ENCODE data around the gene BRD4. TPM values are rescaled to one million over a fixed set of nuclear protein-coding genes. Genes with fewer than 3 reads are reported as not detected.

Gene BRD4
- total and polyA plus RNA-seq, 8 donors: 51.1 to 89.6 (median 56.6) TPM

DNA sequence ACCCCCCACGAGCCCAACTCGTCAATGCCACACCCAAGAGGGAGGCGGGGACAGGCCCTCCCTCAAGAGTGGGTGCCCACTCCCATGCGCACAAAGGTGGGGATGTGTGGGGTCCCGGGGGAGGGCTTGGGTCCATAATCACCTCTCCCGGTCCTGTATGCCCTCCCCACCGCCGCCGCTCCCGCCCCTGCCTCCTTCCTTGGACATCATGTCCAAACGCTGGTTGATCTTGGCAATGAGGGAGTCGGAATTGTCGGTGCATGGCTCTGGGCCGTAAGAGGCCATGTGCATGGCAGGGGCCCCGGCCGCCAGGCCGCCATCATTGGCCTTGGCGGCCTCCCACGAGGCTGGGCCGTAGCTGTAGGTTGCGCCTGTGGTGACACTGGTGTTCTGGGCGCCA is 41.3 kb upstream of the BRD4 start:
- no peaks in the 10 kb centered on the region for H3K27me3 ChIP-seq
- TF ChIP-seq, protein P1, sequence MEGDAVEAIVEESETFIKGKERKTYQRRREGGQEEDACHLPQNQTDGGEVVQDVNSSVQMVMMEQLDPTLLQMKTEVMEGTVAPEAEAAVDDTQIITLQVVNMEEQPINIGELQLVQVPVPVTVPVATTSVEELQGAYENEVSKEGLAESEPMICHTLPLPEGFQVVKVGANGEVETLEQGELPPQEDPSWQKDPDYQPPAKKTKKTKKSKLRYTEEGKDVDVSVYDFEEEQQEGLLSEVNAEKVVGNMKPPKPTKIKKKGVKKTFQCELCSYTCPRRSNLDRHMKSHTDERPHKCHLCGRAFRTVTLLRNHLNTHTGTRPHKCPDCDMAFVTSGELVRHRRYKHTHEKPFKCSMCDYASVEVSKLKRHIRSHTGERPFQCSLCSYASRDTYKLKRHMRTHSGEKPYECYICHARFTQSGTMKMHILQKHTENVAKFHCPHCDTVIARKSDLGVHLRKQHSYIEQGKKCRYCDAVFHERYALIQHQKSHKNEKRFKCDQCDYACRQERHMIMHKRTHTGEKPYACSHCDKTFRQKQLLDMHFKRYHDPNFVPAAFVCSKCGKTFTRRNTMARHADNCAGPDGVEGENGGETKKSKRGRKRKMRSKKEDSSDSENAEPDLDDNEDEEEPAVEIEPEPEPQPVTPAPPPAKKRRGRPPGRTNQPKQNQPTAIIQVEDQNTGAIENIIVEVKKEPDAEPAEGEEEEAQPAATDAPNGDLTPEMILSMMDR (IDR thresholded peaks at IDR 0.05): no peak
- no peak overlapping the region for H3K4me3 ChIP-seq
- H3K4me1 ChIP-seq: peaks cover 3 to 32% of the 10 kb centered on the region in 2 donors
- peaks cover 0 to 66% of the 10 kb centered on the region in 2 donors for H3K36me3 ChIP-seq
- no peaks in the 10 kb centered on the region for H3K9me3 ChIP-seq
- intact Hi-C loops (cut with DNase I): no loop called here
- ATAC-seq: no peak
- no peak overlapping the region for H3K27ac ChIP-seq
- DNase-seq: peak in 1 of 4 donors; percentile 75

DNA sequence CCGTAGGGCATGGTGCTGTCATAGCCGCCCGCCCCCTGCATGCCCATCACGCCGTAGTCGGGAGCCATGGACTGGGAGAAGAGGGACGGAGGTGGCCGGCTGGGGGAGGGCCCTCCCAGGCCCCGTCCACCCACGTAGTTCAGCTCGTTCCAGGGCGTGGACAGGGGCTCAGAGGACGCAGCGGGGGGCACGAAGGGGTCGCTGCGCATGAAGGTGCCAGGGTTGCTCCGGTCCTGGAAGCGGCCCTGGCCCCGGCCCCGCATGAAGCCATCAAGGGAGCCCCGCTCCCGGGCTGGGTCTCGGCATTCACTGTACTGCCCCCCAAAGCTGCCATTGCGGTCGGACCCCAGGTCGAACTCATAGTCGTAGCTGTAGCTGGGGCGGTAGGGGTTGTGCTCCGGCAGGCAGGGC is 40.6 kb upstream of the BRD4 start:
- Histone ChIP-seq H3K4me3 (no peak overlapping the region), H3K9me3 (no peaks in the 10 kb centered on the region), H3K36me3 (peaks cover 0 to 74% of the 10 kb centered on the region in 2 donors), H3K27ac (no peak overlapping the region), H3K4me1 (peaks cover 3 to 29% of the 10 kb centered on the region in 2 donors), H3K27me3 (no peaks in the 10 kb centered on the region)
- DNase-seq: peak in 1 of 4 donors; percentile 73
- intact Hi-C loops (cut with DNase I): no loop called here
- ATAC-seq: no peak
- TF ChIP-seq, protein P1 (IDR thresholded peaks at IDR 0.05): no peak

DNA sequence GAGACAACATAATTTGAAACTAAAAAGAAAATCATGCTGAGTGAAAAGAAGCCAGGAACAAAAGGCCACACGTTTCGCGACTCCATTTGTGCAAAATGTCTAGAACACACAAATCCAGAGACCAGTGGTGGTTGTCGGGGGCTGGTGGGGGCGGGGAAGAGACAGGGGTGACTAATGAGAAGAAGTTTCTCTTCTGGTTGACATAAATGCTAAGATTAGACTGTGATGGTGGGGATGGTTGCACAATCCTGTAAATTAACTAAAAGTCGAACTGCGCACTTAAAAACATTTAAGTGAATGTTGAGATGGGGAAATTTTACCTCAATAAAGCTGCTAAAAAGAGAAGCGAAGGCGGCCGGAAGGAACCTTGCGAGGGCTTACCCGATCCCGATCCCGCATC is 40.1 kb upstream of the BRD4 start:
- Histone ChIP-seq H3K4me3 (no peak overlapping the region), H3K9me3 (no peaks in the 10 kb centered on the region), H3K36me3 (peaks cover 0 to 78% of the 10 kb centered on the region in 2 donors), H3K4me1 (peaks cover under 1 to 25% of the 10 kb centered on the region in 2 donors), H3K27me3 (no peaks in the 10 kb centered on the region), H3K27ac (no peak overlapping the region)
- intact Hi-C loops (cut with DNase I): no loop called here
- ATAC-seq (no peak), DNase-seq (no peak)
- TF ChIP-seq, protein P1 (IDR thresholded peaks at IDR 0.05): no peak

DNA sequence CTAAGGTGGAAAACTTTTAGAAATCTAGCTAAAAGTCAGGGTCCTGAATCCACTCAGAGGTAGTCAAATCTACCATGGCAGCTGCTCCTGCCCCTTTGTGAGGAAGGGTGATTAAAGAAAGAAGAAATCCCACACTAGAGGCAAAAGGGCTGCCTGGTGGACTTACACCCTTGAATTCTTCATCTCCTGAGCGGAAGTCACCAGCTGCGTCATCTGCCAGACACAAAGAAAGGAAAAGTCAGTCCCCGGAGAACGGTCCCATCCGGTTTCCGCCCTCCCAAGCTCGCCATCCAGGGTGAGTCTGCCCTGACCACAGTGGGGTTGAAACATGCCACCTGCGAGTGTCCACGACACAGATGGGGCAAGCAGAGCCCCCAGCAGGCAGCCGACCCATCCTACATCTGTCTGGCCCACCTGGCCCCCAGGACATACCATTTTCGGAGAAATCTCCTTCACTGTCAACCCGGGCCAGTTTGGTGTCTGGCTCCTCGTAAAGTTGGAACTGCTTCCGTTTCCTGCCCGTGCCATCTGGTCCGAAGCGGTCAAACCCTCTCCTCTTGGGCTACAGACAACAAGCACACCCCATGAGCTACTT is 39.5 kb upstream of the BRD4 start:
- Histone ChIP-seq H3K27me3 (no peaks in the 10 kb centered on the region), H3K4me3 (no peak overlapping the region), H3K4me1 (peaks cover 0 to 19% of the 10 kb centered on the region in 2 donors), H3K27ac (no peak overlapping the region), H3K9me3 (no peaks in the 10 kb centered on the region), H3K36me3 (peaks cover 0 to 84% of the 10 kb centered on the region in 2 donors)
- TF ChIP-seq, protein P1 (IDR thresholded peaks at IDR 0.05): no peak
- no peak for DNase-seq
- intact Hi-C loops (cut with DNase I): no loop called here
- ATAC-seq: no peak

DNA sequence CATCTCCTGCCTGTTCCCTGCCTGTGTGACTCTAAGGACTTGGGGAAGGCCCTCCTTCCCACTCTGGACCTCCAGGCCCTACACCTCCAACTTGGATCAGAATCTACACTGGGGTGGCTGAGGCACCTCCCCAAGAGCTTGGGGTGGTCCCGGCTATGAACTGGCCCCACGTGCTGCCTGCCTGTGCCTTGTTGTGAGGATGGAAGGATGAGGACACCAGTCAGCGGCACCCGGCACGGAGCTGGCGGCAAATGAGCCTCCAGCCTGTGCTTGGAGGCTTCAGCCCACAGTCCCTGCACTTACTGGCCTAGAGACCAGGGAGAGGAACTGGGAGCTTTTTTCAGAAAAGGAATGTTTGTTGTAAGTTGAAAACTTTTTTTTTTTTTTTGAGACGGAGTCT is 38.8 kb upstream of the BRD4 start:
- Histone ChIP-seq H3K27me3 (no peaks in the 10 kb centered on the region), H3K36me3 (peaks cover 0 to 91% of the 10 kb centered on the region in 2 donors), H3K4me1 (peaks cover 0 to 12% of the 10 kb centered on the region in 2 donors), H3K9me3 (no peaks in the 10 kb centered on the region), H3K4me3 (no peak overlapping the region), H3K27ac (no peak overlapping the region)
- DNase-seq: no peak
- intact Hi-C loops (cut with DNase I): no loop called here
- TF ChIP-seq, protein P1 (IDR thresholded peaks at IDR 0.05): no peak
- ATAC-seq: no peak
